Stimulated activated memory B cell treated with anti-CD40 and anti-IgM and Interleukin-4, amounts not matched to agents 10 μg/mL and 1 μg/mL and 100 μg/mL, for 72 hours (primary cell): ENCODE data around the gene RAB21.
"Not testable (repeated sequence)": the region's sequence is repeated elsewhere in the genome, so short reads cannot be mapped to it uniquely, and the experiment has no call there.

Source experiments
- ATAC-seq: fragments of 150-1000 bp; cut with Tn5 transposase; 2 replicates; pipeline ENCODE4 v1.10.0; 2021
- H3K27ac Mint-ChIP-seq: one replicate; pipeline ENCODE4 v1.8.0; 2022; ENCODE audit warnings: mild to moderate bottlenecking, mixed read lengths
- H3K27me3 Mint-ChIP-seq: one replicate; pipeline ENCODE4 v1.8.0; 2022; ENCODE audit warnings: mixed read lengths
- H3K36me3 Mint-ChIP-seq: one replicate; pipeline ENCODE4 v1.8.0; 2022; ENCODE audit warnings: mixed read lengths
- H3K4me1 Mint-ChIP-seq: one replicate; pipeline ENCODE4 v1.8.0; 2022; ENCODE audit warnings: mixed read lengths
- H3K4me3 Mint-ChIP-seq: one replicate; pipeline ENCODE4 v1.8.0; 2022; ENCODE audit warnings: mild to moderate bottlenecking, moderate library complexity, mixed read lengths
- H3K9me3 Mint-ChIP-seq: one replicate; pipeline ENCODE4 v1.8.0; 2022; ENCODE audit warnings: mixed read lengths

RAB21 gene

GRCh38 chr12:71804505-71804904 lies 49.8 kb downstream of the RAB21 start:
- Mint-ChIP-seq H3K27me3 (peaks cover 15% of the 10 kb centered on the region), H3K4me1 (no peaks in the 10 kb centered on the region), H3K4me3 (no peak overlapping the region), H3K27ac (no peak overlapping the region), H3K9me3 (no peaks in the 10 kb centered on the region), H3K36me3 (no peaks in the 10 kb centered on the region)
- ATAC-seq = no peak

- no peaks in the 10 kb centered on the region for H3K4me1 Mint-ChIP-seq
- ATAC-seq = no peak
- H3K36me3 Mint-ChIP-seq = no peaks in the 10 kb centered on the region
- H3K9me3 Mint-ChIP-seq = no peaks in the 10 kb centered on the region
- H3K27ac Mint-ChIP-seq = no peak overlapping the region
- peaks cover 26% of the 10 kb centered on the region for H3K27me3 Mint-ChIP-seq
- H3K4me3 Mint-ChIP-seq = no peak overlapping the region
Measured at GRCh38 chr12:71810921-71811320, 56.3 kb downstream of the RAB21 start.

- H3K27ac Mint-ChIP-seq, H3K4me3 Mint-ChIP-seq, H3K36me3 Mint-ChIP-seq, H3K4me1 Mint-ChIP-seq, H3K9me3 Mint-ChIP-seq, ATAC-seq: not testable (repeated sequence)
- H3K27me3 Mint-ChIP-seq = peaks cover 13% of the 10 kb centered on the region
Measured at GRCh38 chr12:71815242-71815641, 60.6 kb downstream of the RAB21 start.

GRCh38 chr12:71822088-71822487 lies 67.4 kb downstream of the RAB21 start:
- ATAC-seq, H3K36me3 Mint-ChIP-seq, H3K27me3 Mint-ChIP-seq, H3K4me3 Mint-ChIP-seq, H3K4me1 Mint-ChIP-seq, H3K9me3 Mint-ChIP-seq, H3K27ac Mint-ChIP-seq: not testable (repeated sequence)

GRCh38 chr12:71828813-71829212 lies 74.2 kb downstream of the RAB21 start:
- H3K4me3 Mint-ChIP-seq = no peak overlapping the region
- no peaks in the 10 kb centered on the region for H3K4me1 Mint-ChIP-seq
- no peaks in the 10 kb centered on the region for H3K36me3 Mint-ChIP-seq
- no peak overlapping the region for H3K27ac Mint-ChIP-seq
- no peaks in the 10 kb centered on the region for H3K9me3 Mint-ChIP-seq
- ATAC-seq = no peak
- no peaks in the 10 kb centered on the region for H3K27me3 Mint-ChIP-seq

GRCh38 chr12:71837356-71837755 lies 82.7 kb downstream of the RAB21 start:
- ATAC-seq = no peak
- Mint-ChIP-seq H3K36me3 (no peaks in the 10 kb centered on the region), H3K4me3 (no peak overlapping the region), H3K9me3 (no peaks in the 10 kb centered on the region), H3K4me1 (peaks cover 31% of the 10 kb centered on the region), H3K27me3 (peaks cover 16% of the 10 kb centered on the region), H3K27ac (no peak overlapping the region)

- H3K36me3 Mint-ChIP-seq = no peaks in the 10 kb centered on the region
- H3K4me1 Mint-ChIP-seq = peaks cover 34% of the 10 kb centered on the region
- H3K27me3 Mint-ChIP-seq = peaks cover 16% of the 10 kb centered on the region
Measured at GRCh38 chr12:71838231-71838630, 83.6 kb downstream of the RAB21 start.

GRCh38 chr12:71838676-71839075 lies 84.0 kb downstream of the RAB21 start:
- Mint-ChIP-seq H3K4me1 (peaks cover 34% of the 10 kb centered on the region), H3K4me3 (peak overlapping the region; percentile 94), H3K27ac (peak overlapping the region; percentile 97), H3K36me3 (no peaks in the 10 kb centered on the region), H3K27me3 (peaks cover 16% of the 10 kb centered on the region), H3K9me3 (no peaks in the 10 kb centered on the region)
- ATAC-seq = no peak

More at GRCh38 chr12:71838231-71838630, 83.6 kb downstream of the RAB21 start:
- peak overlapping the region; percentile 97 for H3K27ac Mint-ChIP-seq
- no peaks in the 10 kb centered on the region for H3K9me3 Mint-ChIP-seq
- ATAC-seq = no peak
- peak overlapping the region; percentile 18 for H3K4me3 Mint-ChIP-seq

- peak; percentile 9 for ATAC-seq
- H3K36me3 Mint-ChIP-seq = no peaks in the 10 kb centered on the region
- H3K9me3 Mint-ChIP-seq = no peaks in the 10 kb centered on the region
- peak overlapping the region; percentile 94 for H3K4me3 Mint-ChIP-seq
- H3K4me1 Mint-ChIP-seq = peaks cover 34% of the 10 kb centered on the region
- H3K27me3 Mint-ChIP-seq = peaks cover 9% of the 10 kb centered on the region
- H3K27ac Mint-ChIP-seq = peak overlapping the region; percentile 97
Measured at GRCh38 chr12:71840231-71840847, 85.7 kb downstream of the RAB21 start.

- H3K36me3 Mint-ChIP-seq = peaks cover 10% of the 10 kb centered on the region
- H3K9me3 Mint-ChIP-seq = no peaks in the 10 kb centered on the region
- no peak overlapping the region for H3K4me3 Mint-ChIP-seq
- no peak for ATAC-seq
- H3K27me3 Mint-ChIP-seq = no peaks in the 10 kb centered on the region
- no peak overlapping the region for H3K27ac Mint-ChIP-seq
- H3K4me1 Mint-ChIP-seq = peaks cover 16% of the 10 kb centered on the region
Measured at GRCh38 chr12:71846322-71846940, 91.8 kb downstream of the RAB21 start.

- H3K27ac Mint-ChIP-seq = no peak overlapping the region
- no peaks in the 10 kb centered on the region for H3K27me3 Mint-ChIP-seq
- peaks cover 6% of the 10 kb centered on the region for H3K9me3 Mint-ChIP-seq
- ATAC-seq = no peak
- peaks cover 20% of the 10 kb centered on the region for H3K36me3 Mint-ChIP-seq
- no peak overlapping the region for H3K4me3 Mint-ChIP-seq
- H3K4me1 Mint-ChIP-seq = peaks cover 13% of the 10 kb centered on the region
Measured at GRCh38 chr12:71848212-71848611, 93.5 kb downstream of the RAB21 start.

- peaks cover 9% of the 10 kb centered on the region for H3K9me3 Mint-ChIP-seq
- H3K4me3 Mint-ChIP-seq = no peak overlapping the region
- H3K27ac Mint-ChIP-seq = no peak overlapping the region
- peaks cover 31% of the 10 kb centered on the region for H3K36me3 Mint-ChIP-seq
- H3K27me3 Mint-ChIP-seq = no peaks in the 10 kb centered on the region
- ATAC-seq = no peak
- peaks cover 21% of the 10 kb centered on the region for H3K4me1 Mint-ChIP-seq
Measured at GRCh38 chr12:71849109-71849851, 94.6 kb downstream of the RAB21 start.
